Ishikawa (cell line): ENCODE results near the gene GPAT3.

Source experiments
- CEBPB ChIP-seq: IDR thresholded peaks from 2 replicates; pipeline ENCODE4 v1.6.1; 2012
- CREB1 ChIP-seq: IDR thresholded peaks from 2 replicates; pipeline ENCODE4 v1.6.1; 2012; ENCODE audit warnings: low read depth
- EGR1 ChIP-seq: IDR thresholded peaks from 2 replicates; pipeline ENCODE4 v1.6.1; 2012
- EP300 ChIP-seq: IDR thresholded peaks from 2 replicates; pipeline ENCODE4 v1.6.1; 2012; ENCODE audit warnings: borderline replicate concordance
- FOXM1 ChIP-seq: IDR thresholded peaks from 2 replicates; pipeline ENCODE4 v1.6.1; 2012; ENCODE audit warnings: low read depth, borderline replicate concordance
- NFIC ChIP-seq: IDR thresholded peaks from 2 replicates; pipeline ENCODE4 v1.6.1; 2012
- RAD21 ChIP-seq: IDR thresholded peaks from 2 replicates; pipeline ENCODE4 v1.6.1; 2012; ENCODE audit warnings: low read depth
- TAF1 ChIP-seq: IDR thresholded peaks from 2 replicates; pipeline ENCODE4 v1.6.1; 2012; ENCODE audit warnings: low read depth, mild to moderate bottlenecking
- TCF12 ChIP-seq: IDR thresholded peaks from 2 replicates; pipeline ENCODE4 v1.6.1; 2012; ENCODE audit warnings: low read depth
- TEAD4 ChIP-seq: IDR thresholded peaks from 2 replicates; pipeline ENCODE4 v1.6.1; 2012
- YY1 ChIP-seq: IDR thresholded peaks from 2 replicates; pipeline ENCODE4 v1.6.1; 2012; ENCODE audit warnings: low read depth
- ZBTB7A ChIP-seq: IDR thresholded peaks from 2 replicates; pipeline ENCODE4 v1.6.1; 2012; ENCODE audit warnings: low read depth
- TF ChIP-seq, protein P1 (sequence below): IDR thresholded peaks from 2 replicates; pipeline ENCODE4 v1.6.1; 2012; ENCODE audit warnings: low read depth, mild to moderate bottlenecking
- TF ChIP-seq, protein P2 (sequence below): IDR thresholded peaks from 2 replicates; pipeline ENCODE4 v1.6.1; 2012
- TF ChIP-seq, protein P3 (sequence below): IDR thresholded peaks from 2 replicates; pipeline ENCODE4 v1.6.1; 2012

The GPAT3 gene

DNA sequence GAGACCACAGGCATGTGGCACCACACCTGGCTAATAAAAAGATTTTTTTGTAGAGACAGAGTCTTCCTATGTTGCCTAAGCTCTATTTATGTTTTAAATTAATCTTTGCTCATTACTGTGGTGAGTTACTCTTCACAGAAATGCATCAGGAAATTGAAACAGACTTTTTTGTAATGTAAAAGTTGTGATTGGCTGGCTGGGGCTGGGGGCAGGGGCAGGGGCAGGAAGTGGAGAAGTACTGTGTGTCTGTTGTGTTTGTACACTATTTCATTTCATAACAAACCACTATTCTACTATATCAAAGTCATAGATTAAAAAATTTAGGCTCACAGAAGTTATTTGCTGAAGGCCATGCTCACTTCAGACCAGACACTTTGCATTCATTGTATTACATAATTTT lies 31.9 kb upstream of the GPAT3 start:
- no peak for TF ChIP-seq CEBPB

DNA sequence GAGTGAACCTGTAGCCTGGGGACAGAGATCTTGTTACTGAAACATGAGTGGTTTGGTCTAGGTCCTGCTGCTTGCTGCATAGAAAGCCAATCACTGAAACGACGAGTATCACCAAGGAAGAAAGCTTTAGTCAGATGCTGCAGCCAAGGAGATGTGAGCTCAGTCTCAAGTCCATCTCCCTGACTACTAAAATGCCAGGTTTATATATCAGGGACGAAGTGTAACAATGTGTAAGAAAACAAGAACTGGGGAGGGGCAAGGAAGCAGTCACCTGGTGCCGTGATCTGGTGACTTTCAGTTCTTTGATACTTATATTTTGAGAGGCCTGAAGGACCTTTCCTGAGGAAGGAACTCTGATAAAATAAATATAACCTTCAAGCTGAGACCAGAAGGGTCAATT lies 31.4 kb upstream of the GPAT3 start:
- TF ChIP-seq NFIC (no peak), ZBTB7A (no peak), TAF1 (no peak), CEBPB (no peak)
- TF ChIP-seq, protein P1, sequence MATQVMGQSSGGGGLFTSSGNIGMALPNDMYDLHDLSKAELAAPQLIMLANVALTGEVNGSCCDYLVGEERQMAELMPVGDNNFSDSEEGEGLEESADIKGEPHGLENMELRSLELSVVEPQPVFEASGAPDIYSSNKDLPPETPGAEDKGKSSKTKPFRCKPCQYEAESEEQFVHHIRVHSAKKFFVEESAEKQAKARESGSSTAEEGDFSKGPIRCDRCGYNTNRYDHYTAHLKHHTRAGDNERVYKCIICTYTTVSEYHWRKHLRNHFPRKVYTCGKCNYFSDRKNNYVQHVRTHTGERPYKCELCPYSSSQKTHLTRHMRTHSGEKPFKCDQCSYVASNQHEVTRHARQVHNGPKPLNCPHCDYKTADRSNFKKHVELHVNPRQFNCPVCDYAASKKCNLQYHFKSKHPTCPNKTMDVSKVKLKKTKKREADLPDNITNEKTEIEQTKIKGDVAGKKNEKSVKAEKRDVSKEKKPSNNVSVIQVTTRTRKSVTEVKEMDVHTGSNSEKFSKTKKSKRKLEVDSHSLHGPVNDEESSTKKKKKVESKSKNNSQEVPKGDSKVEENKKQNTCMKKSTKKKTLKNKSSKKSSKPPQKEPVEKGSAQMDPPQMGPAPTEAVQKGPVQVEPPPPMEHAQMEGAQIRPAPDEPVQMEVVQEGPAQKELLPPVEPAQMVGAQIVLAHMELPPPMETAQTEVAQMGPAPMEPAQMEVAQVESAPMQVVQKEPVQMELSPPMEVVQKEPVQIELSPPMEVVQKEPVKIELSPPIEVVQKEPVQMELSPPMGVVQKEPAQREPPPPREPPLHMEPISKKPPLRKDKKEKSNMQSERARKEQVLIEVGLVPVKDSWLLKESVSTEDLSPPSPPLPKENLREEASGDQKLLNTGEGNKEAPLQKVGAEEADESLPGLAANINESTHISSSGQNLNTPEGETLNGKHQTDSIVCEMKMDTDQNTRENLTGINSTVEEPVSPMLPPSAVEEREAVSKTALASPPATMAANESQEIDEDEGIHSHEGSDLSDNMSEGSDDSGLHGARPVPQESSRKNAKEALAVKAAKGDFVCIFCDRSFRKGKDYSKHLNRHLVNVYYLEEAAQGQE = no peak
- TF ChIP-seq, protein P2, sequence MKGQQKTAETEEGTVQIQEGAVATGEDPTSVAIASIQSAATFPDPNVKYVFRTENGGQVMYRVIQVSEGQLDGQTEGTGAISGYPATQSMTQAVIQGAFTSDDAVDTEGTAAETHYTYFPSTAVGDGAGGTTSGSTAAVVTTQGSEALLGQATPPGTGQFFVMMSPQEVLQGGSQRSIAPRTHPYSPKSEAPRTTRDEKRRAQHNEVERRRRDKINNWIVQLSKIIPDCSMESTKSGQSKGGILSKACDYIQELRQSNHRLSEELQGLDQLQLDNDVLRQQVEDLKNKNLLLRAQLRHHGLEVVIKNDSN = no peak
- TF ChIP-seq, protein P3, sequence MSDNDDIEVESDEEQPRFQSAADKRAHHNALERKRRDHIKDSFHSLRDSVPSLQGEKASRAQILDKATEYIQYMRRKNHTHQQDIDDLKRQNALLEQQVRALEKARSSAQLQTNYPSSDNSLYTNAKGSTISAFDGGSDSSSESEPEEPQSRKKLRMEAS = no peak

DNA sequence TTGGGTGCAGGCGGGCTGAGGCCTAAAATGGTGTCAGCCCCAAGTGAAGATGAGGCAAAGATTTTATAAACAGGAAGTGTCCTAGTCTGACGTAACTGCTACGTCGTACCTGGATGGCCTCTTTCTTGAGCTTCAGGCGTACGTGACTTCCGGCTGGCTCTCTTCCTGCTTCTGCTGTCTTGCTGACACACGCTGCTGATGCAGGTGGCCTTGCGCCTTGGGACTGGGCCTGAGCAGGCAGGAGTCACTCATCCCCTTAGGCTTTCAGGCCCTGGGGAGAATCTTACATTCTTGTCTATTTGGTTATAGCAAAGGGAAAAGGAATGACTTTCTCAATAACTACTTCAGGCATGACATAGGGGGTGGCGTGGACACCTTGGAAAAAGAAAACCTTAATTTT lies 30.9 kb upstream of the GPAT3 start:
- TF ChIP-seq TEAD4 (no peak), EGR1 (no peak), NFIC (no peak), YY1 (no peak), EP300 (no peak), RAD21 (no peak), CEBPB (no peak), ZBTB7A (no peak), CREB1 (no peak), TCF12 (no peak), FOXM1 (no peak), TAF1 (no peak)
- TF ChIP-seq, protein P1 = no peak
- TF ChIP-seq, protein P3 = no peak
- TF ChIP-seq, protein P2 = no peak

DNA sequence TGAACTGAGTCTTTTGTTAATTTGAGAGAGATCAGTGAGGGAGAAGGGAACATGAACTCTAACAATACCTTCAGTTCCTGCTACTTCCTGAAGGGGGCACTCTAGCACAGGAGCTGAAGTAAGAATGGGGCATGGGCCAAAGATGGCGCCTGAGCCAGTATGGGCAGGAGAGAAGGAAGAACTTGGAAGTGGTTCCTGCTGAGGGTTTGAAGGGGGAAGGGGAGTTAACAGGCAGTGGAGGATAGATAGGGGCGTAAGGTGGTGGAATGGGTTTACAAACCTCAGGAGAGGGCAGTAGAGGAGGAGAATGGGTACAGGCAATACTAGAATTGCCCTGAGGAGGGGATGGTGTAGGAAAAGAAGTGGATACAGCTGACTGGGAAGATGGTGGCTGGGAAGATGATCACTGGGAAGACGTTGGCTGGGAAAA lies 26.7 kb upstream of the GPAT3 start:
- TF ChIP-seq YY1 (peak; percentile 92), RAD21 (peak; percentile 95)

DNA sequence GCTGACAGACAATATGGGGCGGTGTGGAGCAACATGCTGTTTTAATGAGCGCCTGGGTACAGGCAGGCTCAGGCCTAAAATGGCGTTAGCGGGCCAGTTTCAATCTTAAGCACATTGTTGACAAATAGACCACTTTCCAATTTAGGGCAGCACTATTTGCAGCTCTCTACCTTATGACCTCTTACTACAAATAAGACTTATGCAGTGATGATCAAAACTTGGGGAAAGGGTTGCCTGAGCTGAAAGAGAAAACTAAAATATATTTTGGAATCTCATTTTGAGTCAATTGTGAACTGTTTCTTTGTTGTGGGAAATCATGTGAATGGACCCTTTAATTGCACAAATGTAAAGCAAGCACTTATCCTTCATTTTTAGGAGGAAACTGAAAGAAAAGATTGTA lies 25.5 kb upstream of the GPAT3 start:
- TF ChIP-seq EGR1 (no peak), TEAD4 (no peak), ZBTB7A (no peak), RAD21 (no peak), YY1 (no peak), TCF12 (no peak), TAF1 (no peak), CEBPB (no peak), FOXM1 (no peak), NFIC (no peak), EP300 (no peak), CREB1 (no peak)
- TF ChIP-seq, protein P1 = no peak
- TF ChIP-seq, protein P3 = no peak
- TF ChIP-seq, protein P2 = no peak
